ENCODE results near the gene SLC39A9. TPM values are rescaled to one million over a fixed set of nuclear protein-coding genes. Genes with fewer than 3 reads are reported as not detected.

Gene SLC39A9, protein sequence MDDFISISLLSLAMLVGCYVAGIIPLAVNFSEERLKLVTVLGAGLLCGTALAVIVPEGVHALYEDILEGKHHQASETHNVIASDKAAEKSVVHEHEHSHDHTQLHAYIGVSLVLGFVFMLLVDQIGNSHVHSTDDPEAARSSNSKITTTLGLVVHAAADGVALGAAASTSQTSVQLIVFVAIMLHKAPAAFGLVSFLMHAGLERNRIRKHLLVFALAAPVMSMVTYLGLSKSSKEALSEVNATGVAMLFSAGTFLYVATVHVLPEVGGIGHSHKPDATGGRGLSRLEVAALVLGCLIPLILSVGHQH
- polyA plus RNA-seq: 86.2 and 88.5 TPM in 2 replicates
- polyA minus RNA-seq: 167 and 168 TPM in 2 replicates

DNA sequence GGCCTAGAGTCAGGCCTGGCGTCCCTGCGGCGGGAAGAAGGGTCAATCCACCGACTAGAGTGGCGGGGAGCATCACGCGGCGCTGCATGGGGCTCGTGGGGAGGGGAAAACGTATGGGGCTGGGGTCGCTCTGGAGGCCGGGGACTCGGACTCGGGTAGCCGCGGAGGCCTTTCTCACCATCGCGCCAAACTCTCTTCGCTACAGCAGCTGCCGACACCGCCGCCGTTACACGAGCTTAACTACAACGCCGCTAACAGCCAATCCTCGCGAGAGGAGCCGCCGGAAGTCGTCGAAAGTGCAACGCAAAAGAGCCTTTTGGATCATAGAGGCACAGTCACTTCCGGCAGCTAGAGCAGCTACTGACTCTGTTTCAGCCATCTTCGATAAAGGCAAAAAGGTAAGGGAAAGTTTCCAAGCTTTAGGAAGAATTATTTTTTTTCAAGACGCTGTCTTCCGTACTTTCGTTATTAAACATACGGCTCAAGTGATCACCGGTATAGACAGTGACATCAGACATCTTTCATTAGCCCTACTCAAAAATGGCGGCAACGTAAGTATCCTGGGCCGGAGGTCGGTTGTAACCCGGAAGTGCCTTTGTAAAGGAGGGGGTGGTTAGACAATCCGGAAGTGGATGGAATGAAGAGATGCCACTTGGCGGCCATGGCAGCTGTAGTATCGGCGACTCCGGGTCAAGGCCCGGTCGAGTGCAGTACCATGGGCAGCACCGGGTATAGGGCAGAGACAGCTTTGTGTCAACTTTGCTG is at the start of gene SLC39A9, which contains the start of gene ERH:
Gene SLC39A9 (plus strand): TSS at position 640 of the 765 bp plus-strand sequence. CDS start 678 bp downstream, outside the sequence.
Gene ERH (minus strand): TSS at position 247 of the 765 bp plus-strand sequence. CDS start 66 bp downstream, at position 181.
- H3K27ac ChIP-seq (ENCODE audit: low read length): peak within 1 kb of the TSS; percentile 93
- H3K4me3 ChIP-seq (ENCODE audit: low read length): peak within 1 kb of the TSS; percentile 80
- TF ChIP-seq RAD21 (conservative IDR thresholded peaks at IDR 0.05) (peak; percentile 11), TAF1 (IDR thresholded peaks at IDR 0.05; ENCODE audit: low read depth) (peak; percentile 18), EZH2 (IDR thresholded peaks at IDR 0.05; ENCODE audit: borderline replicate concordance, insufficient read depth, low read length, poor library complexity, severe bottlenecking) (no peak), POLR2AphosphoS5 (IDR thresholded peaks at IDR 0.05) (peak; percentile 95), EP300 (conservative IDR thresholded peaks at IDR 0.05; ENCODE audit: poor library complexity, severe bottlenecking) (peak; percentile 83), MXI1 (conservative IDR thresholded peaks at IDR 0.05; ENCODE audit: poor library complexity, severe bottlenecking) (peak; percentile 75)
- TF ChIP-seq, protein P1, sequence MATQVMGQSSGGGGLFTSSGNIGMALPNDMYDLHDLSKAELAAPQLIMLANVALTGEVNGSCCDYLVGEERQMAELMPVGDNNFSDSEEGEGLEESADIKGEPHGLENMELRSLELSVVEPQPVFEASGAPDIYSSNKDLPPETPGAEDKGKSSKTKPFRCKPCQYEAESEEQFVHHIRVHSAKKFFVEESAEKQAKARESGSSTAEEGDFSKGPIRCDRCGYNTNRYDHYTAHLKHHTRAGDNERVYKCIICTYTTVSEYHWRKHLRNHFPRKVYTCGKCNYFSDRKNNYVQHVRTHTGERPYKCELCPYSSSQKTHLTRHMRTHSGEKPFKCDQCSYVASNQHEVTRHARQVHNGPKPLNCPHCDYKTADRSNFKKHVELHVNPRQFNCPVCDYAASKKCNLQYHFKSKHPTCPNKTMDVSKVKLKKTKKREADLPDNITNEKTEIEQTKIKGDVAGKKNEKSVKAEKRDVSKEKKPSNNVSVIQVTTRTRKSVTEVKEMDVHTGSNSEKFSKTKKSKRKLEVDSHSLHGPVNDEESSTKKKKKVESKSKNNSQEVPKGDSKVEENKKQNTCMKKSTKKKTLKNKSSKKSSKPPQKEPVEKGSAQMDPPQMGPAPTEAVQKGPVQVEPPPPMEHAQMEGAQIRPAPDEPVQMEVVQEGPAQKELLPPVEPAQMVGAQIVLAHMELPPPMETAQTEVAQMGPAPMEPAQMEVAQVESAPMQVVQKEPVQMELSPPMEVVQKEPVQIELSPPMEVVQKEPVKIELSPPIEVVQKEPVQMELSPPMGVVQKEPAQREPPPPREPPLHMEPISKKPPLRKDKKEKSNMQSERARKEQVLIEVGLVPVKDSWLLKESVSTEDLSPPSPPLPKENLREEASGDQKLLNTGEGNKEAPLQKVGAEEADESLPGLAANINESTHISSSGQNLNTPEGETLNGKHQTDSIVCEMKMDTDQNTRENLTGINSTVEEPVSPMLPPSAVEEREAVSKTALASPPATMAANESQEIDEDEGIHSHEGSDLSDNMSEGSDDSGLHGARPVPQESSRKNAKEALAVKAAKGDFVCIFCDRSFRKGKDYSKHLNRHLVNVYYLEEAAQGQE (IDR thresholded peaks at IDR 0.05; ENCODE audit: borderline replicate concordance): peak; percentile 56
- TF ChIP-seq, protein P2, sequence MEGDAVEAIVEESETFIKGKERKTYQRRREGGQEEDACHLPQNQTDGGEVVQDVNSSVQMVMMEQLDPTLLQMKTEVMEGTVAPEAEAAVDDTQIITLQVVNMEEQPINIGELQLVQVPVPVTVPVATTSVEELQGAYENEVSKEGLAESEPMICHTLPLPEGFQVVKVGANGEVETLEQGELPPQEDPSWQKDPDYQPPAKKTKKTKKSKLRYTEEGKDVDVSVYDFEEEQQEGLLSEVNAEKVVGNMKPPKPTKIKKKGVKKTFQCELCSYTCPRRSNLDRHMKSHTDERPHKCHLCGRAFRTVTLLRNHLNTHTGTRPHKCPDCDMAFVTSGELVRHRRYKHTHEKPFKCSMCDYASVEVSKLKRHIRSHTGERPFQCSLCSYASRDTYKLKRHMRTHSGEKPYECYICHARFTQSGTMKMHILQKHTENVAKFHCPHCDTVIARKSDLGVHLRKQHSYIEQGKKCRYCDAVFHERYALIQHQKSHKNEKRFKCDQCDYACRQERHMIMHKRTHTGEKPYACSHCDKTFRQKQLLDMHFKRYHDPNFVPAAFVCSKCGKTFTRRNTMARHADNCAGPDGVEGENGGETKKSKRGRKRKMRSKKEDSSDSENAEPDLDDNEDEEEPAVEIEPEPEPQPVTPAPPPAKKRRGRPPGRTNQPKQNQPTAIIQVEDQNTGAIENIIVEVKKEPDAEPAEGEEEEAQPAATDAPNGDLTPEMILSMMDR (IDR thresholded peaks at IDR 0.05; ENCODE audit: poor library complexity, severe bottlenecking): no peak
- no peaks in the 10 kb centered on the region for H3K36me3 ChIP-seq (ENCODE audit: insufficient read depth, low read length)
- peaks cover 84% of the 10 kb centered on the region for H3K79me2 ChIP-seq (replicated peaks; ENCODE audit: insufficient read depth, low read length)
- peaks cover 5% of the 10 kb centered on the region for H3F3A ChIP-seq (ENCODE audit: insufficient read depth, low read length, poor library complexity, severe bottlenecking)
- no peaks in the 10 kb centered on the region for H3K9me3 ChIP-seq (ENCODE audit: low read length)
- H3K9me2 ChIP-seq (ENCODE audit: insufficient read depth, low read length): no peaks in the 10 kb centered on the region
- H2AFZ ChIP-seq (ENCODE audit: low read depth, low read length): peak within 1 kb of the TSS; percentile 73
- peak within 1 kb of the TSS; percentile 94 for H3K9ac ChIP-seq (ENCODE audit: low read length)
- H3K4me2 ChIP-seq (ENCODE audit: low read length): peak within 1 kb of the TSS; percentile 98
- no peaks in the 10 kb centered on the region for H3K27me3 ChIP-seq (ENCODE audit: insufficient read depth, low read depth, low read length)
- H4K20me1 ChIP-seq (ENCODE audit: insufficient read depth): no peaks in the 10 kb centered on the region

DNA sequence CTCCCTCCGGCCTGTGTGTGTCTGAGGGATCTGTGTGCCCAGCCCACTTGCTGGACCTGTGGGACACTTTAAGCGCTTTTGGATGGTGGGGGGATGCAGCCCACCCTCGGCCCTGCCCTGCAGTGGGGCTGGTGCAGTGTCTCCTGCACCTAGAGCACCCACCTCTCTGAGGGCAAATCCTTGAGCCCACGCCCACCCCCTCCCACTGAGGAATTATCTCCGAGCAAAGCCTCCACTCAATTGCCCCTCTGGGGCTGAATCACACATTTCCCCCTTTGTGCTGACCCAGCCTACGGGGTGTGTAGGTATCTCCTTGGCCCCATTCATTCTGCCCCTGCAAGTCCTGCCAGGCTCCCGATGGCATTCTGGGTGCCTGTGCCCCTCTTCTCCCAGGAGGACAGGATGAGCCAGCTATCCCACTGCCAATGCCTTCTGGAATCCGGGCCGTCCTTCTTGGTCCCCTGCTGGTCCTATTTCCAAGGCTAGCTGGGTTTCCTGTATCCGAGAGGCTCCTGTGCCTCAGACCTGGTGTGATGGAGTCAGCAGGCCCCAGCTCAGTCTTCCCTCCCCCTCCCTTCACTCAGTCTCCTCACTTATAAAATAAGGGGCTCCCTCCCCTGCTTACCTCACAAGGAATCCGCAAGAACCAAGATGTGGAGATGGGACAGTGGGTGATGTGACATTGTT is 49.3 kb upstream of the SLC39A9 start:
- H3K9ac ChIP-seq (ENCODE audit: low read length): no peak overlapping the region
- H3K27me3 ChIP-seq (ENCODE audit: insufficient read depth, low read depth, low read length): no peaks in the 10 kb centered on the region
- H3F3A ChIP-seq (ENCODE audit: insufficient read depth, low read length, poor library complexity, severe bottlenecking): no peaks in the 10 kb centered on the region
- H2AFZ ChIP-seq (ENCODE audit: low read depth, low read length): no peak overlapping the region
- H3K4me3 ChIP-seq (ENCODE audit: low read length): no peak overlapping the region
- no peak overlapping the region for H3K27ac ChIP-seq (ENCODE audit: low read length)
- H3K9me2 ChIP-seq (ENCODE audit: insufficient read depth, low read length): no peaks in the 10 kb centered on the region
- no peaks in the 10 kb centered on the region for H3K36me3 ChIP-seq (ENCODE audit: insufficient read depth, low read length)
- no peak for TF ChIP-seq SMC3 (conservative IDR thresholded peaks at IDR 0.05; ENCODE audit: poor library complexity)
- TF ChIP-seq RAD21 (conservative IDR thresholded peaks at IDR 0.05): no peak
- TF ChIP-seq, protein P1 (IDR thresholded peaks at IDR 0.05; ENCODE audit: borderline replicate concordance): no peak
- no peak for TF ChIP-seq EP300 (conservative IDR thresholded peaks at IDR 0.05; ENCODE audit: poor library complexity, severe bottlenecking)
- TF ChIP-seq, protein P2 (IDR thresholded peaks at IDR 0.05; ENCODE audit: poor library complexity, severe bottlenecking): no peak
- TF ChIP-seq MXI1 (conservative IDR thresholded peaks at IDR 0.05; ENCODE audit: poor library complexity, severe bottlenecking): no peak
- TF ChIP-seq EZH2 (IDR thresholded peaks at IDR 0.05; ENCODE audit: borderline replicate concordance, insufficient read depth, low read length, poor library complexity, severe bottlenecking): no peak
- TF ChIP-seq POLR2AphosphoS5 (IDR thresholded peaks at IDR 0.05): no peak
- TF ChIP-seq TAF1 (IDR thresholded peaks at IDR 0.05; ENCODE audit: low read depth): no peak
- H3K9me3 ChIP-seq (ENCODE audit: low read length): no peaks in the 10 kb centered on the region
- no peaks in the 10 kb centered on the region for H4K20me1 ChIP-seq (ENCODE audit: insufficient read depth)
- H3K79me2 ChIP-seq (replicated peaks; ENCODE audit: insufficient read depth, low read length): no peaks in the 10 kb centered on the region
- H3K4me2 ChIP-seq (ENCODE audit: low read length): no peak overlapping the region
